Measurements from ENCODE around the gene CGB3.
"Not testable (repeated sequence)": the region's sequence is repeated elsewhere in the genome, so short reads cannot be mapped to it uniquely, and the experiment has no call there.

Gene CGB3

GRCh38 chr19:49042177-49042576 is 18.0 kb upstream of the CGB3 start:
- DNase-seq = no peak

GRCh38 chr19:49039736-49040135 is 15.6 kb upstream of the CGB3 start:
- DNase-seq = not testable (repeated sequence)

GRCh38 chr19:49038557-49039276 is 14.6 kb upstream of the CGB3 start:
- not testable (repeated sequence) for DNase-seq

- not testable (repeated sequence) for DNase-seq
These were observed 14.0 kb upstream of the CGB3 start for GRCh38 chr19:49038111-49038510.

GRCh38 chr19:49036815-49037214 is 12.7 kb upstream of the CGB3 start, which contains the start of gene CGB1:
Gene CGB1 (minus strand): TSS chr19:49036895. CDS start chr19:49036711, 184 bp downstream.
- not testable (repeated sequence) for DNase-seq

GRCh38 chr19:49031642-49032301 is 7.6 kb upstream of the CGB3 start, which contains the start of gene CGB2:
Gene CGB2 (plus strand): TSS chr19:49031890. CDS start chr19:49032096, 206 bp downstream.
- DNase-seq = not testable (repeated sequence)

- DNase-seq = not testable (repeated sequence)
These were observed 6.2 kb upstream of the CGB3 start for GRCh38 chr19:49030323-49030722.

- not testable (repeated sequence) for DNase-seq
These were observed 5.6 kb upstream of the CGB3 start for GRCh38 chr19:49029749-49030148.

GRCh38 chr19:49028686-49029085 is 4.6 kb upstream of the CGB3 start:
- not testable (repeated sequence) for DNase-seq

GRCh38 chr19:49025599-49025998 is 1.5 kb upstream of the CGB3 start:
- DNase-seq = not testable (repeated sequence)

- not testable (repeated sequence) for DNase-seq
These were observed 955 bp upstream of the CGB3 start for GRCh38 chr19:49025088-49025487.

- DNase-seq = no peak
These were observed 2.0 kb downstream of the CGB3 start for GRCh38 chr19:49022116-49022515.

GRCh38 chr19:49020931-49021895 is 2.9 kb downstream of the CGB3 start:
- DNase-seq = no peak

GRCh38 chr19:49020342-49020741 is 3.8 kb downstream of the CGB3 start:
- no peak for DNase-seq

- no peak for DNase-seq
These were observed 4.7 kb downstream of the CGB3 start for GRCh38 chr19:49019242-49019932.

GRCh38 chr19:49018388-49019241 is 5.5 kb downstream of the CGB3 start:
- not testable (repeated sequence) for DNase-seq

GRCh38 chr19:49017666-49018351 is 6.3 kb downstream of the CGB3 start:
- no peak for DNase-seq

GRCh38 chr19:49017041-49017665 is 7.0 kb downstream of the CGB3 start, which contains the start of gene LHB:
Gene LHB (minus strand): TSS chr19:49017091. CDS start chr19:49017081, 10 bp downstream.
- no peak for DNase-seq

- no peak for DNase-seq
These were observed 7.9 kb downstream of the CGB3 start for GRCh38 chr19:49016067-49016839.

Measured in T1000 (cell line).